CD4-positive, alpha-beta memory T cell (primary cell): ENCODE results near the gene MTMR11. TPM values are rescaled to one million over a fixed set of nuclear protein-coding genes. Genes with fewer than 3 reads are reported as not detected.

ENCODE experiments used
- CTCF ChIA-PET: fragments of 350-600 bp; sonication (Branson Sonifier 250); formaldehyde crosslinking; loops from one replicate; lab custom pipeline; 2021; ENCODE audit warnings: inconsistent platforms; ENCODE audit not compliant: partially characterized antibody; lab: Charles Lee
- POLR2A ChIA-PET: fragments of 350-600 bp; sonication (Branson Sonifier 250); formaldehyde crosslinking; loops from one replicate; lab custom pipeline; 2021; ENCODE audit not compliant: partially characterized antibody; lab: Charles Lee
- DNase-seq, 5 donors: peaks; one replicate each; pipeline versions ENCODE4 v3.0.0 to v3.0.0-alpha.2; 2020 to 2022; ENCODE audit warnings: mixed read lengths in 1 of 5
- H3K27ac ChIP-seq: one replicate; pipeline ENCODE4 v1.7.0; 2013; ENCODE audit warnings: low read depth, low read length
- H3K27me3 ChIP-seq: 2 replicates; pipeline ENCODE4 v1.7.0; 2013; ENCODE audit warnings: mild to moderate bottlenecking, low read length, moderate library complexity; ENCODE audit not compliant: insufficient read depth
- H3K36me3 ChIP-seq: 2 replicates; pipeline ENCODE4 v1.7.0; 2013; ENCODE audit warnings: mild to moderate bottlenecking, low read length, moderate library complexity; ENCODE audit not compliant: insufficient read depth
- H3K4me1 ChIP-seq: 2 replicates; pipeline ENCODE4 v1.7.0; 2013; ENCODE audit warnings: mild to moderate bottlenecking, low read length, moderate library complexity; ENCODE audit not compliant: insufficient read depth
- H3K4me3 ChIP-seq, 2 donors: one replicate each; pipeline ENCODE4 v1.7.0; 2013; ENCODE audit warnings: low read length in 2 of 2, mild to moderate bottlenecking in 1 of 2
- H3K9me3 ChIP-seq, 2 donors: one replicate each; pipeline ENCODE4 v1.7.0; 2013; ENCODE audit warnings: low read length in 2 of 2, control low read depth in 1 of 2; ENCODE audit not compliant: control insufficient read depth in 1 of 2
- H3K27ac Mint-ChIP-seq, 7 donors: one replicate each; pipeline ENCODE4 v1.8.0; 2020 to 2021; ENCODE audit warnings: mixed read lengths in 7 of 7, mild to moderate bottlenecking in 6 of 7, inconsistent platforms in 3 of 7, moderate library complexity in 3 of 7
- H3K27me3 Mint-ChIP-seq, 2 donors: one replicate each; pipeline ENCODE4 v1.8.0; 2020 to 2021; ENCODE audit warnings: mixed read lengths in 2 of 2
- H3K36me3 Mint-ChIP-seq, 2 donors: one replicate each; pipeline ENCODE4 v1.8.0; 2020 to 2021; ENCODE audit warnings: mixed read lengths in 2 of 2, inconsistent platforms in 1 of 2, mild to moderate bottlenecking in 1 of 2
- H3K4me1 Mint-ChIP-seq, 4 donors: one replicate each; pipeline ENCODE4 v1.8.0; 2020 to 2021; ENCODE audit warnings: mixed read lengths in 4 of 4, mild to moderate bottlenecking in 1 of 4
- H3K4me3 Mint-ChIP-seq, 8 donors: one replicate each; pipeline ENCODE4 v1.8.0; 2020 to 2021; ENCODE audit warnings: mixed read lengths in 8 of 8, mild to moderate bottlenecking in 7 of 8, moderate library complexity in 6 of 8, inconsistent platforms in 3 of 8
- H3K9me3 Mint-ChIP-seq, 8 donors: one replicate each; pipeline ENCODE4 v1.8.0; 2020 to 2021; ENCODE audit warnings: mixed read lengths in 8 of 8, mild to moderate bottlenecking in 5 of 8, inconsistent platforms in 3 of 8, moderate library complexity in 1 of 8
- intact Hi-C: fragments of 100-400 bp; cut with micrococcal nuclease; formaldehyde crosslinking; loops from one replicate; pipeline ENCODE4 v1.15.1; 2023
- polyA plus RNA-seq, 2 donors: library from polyadenylated mRNA; unstranded; fragments of 300-500 nt; fragmentation: Illumina TruSeq; gene quantifications; one replicate each; pipeline ENCODE4 v1.2.3, GENCODE V29; 2021
- total RNA-seq, 2 experiments: library from RNA; stranded (reverse); gene quantifications; one replicate each; pipeline ENCODE4 v1.2.3, GENCODE V29; 2021

MTMR11 gene
- total and polyA plus RNA-seq, 4 experiments from 2014 or later: 0.28 to 2.1 (median 1.3) TPM; not detected in 1

DNA sequence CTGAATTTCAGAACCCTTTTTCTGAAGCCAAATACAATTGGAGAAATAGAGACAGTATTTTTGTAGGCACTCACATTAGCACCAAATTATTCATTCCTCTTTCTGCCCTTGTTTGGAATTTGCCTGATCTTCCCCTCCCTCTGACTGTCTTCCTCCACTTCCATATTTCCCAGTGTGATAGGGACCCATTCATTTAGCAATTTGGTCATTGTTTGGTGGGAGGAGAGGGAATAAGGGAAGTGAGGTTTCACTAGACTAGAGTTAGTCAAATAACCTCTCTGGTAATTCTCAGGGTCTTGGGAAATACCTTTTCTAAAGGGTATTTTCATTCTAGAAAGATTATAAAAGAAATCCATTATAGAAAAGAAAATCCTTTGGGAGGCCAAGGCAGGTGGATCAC is 31.0 kb upstream of the MTMR11 start:
- Histone ChIP-seq H3K27me3 (no peaks in the 10 kb centered on the region), H3K9me3 (no peaks in the 10 kb centered on the region), H3K4me1 (peaks cover 6% of the 10 kb centered on the region), H3K4me3 (no peak overlapping the region), H3K27ac (no peak overlapping the region), H3K36me3 (peaks cover 18% of the 10 kb centered on the region)
- ChIA-PET CTCF (interaction anchor here (0.6 to 2.0 kb wide), 2 partner anchors 219 to 396 kb away, joined by 3 to 6 read pairs; no protein-coding TSS in a partner anchor), POLR2A (no interaction called here)
- no peak overlapping the region for H3K27ac Mint-ChIP-seq
- intact Hi-C loops: loop anchor here (5.0 kb wide), 1 partner anchor 45 kb away; the partner anchor contains the start of gene OTUD7B
- DNase-seq: no peak
- H3K4me3 Mint-ChIP-seq: no peak overlapping the region
- peaks cover 28 to 55% of the 10 kb centered on the region in 2 donors for H3K36me3 Mint-ChIP-seq
- no peaks in the 10 kb centered on the region for H3K27me3 Mint-ChIP-seq
- H3K4me1 Mint-ChIP-seq: peaks cover 4 to 9% (median 7%) of the 10 kb centered on the region in 4 donors
- H3K9me3 Mint-ChIP-seq: no peaks in the 10 kb centered on the region

DNA sequence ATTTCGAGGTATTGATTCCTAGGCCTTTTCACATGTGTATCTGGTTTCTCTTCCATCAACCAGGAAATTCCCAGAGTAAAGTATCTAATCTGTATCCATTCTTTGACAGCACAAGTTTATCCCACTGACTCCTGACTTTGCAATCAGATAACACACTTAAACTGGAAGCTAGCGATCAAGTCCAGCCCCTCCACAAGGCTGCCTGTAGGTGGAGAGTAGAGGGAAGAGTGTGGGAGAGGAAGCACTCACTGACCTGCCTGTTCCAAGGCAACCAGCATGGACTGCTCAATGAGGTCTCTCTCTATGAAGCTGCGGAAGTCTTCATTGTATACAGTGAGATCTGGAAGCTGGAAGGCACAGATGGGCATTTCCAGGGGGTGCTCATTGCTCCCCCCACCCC is 30.4 kb upstream of the MTMR11 start:
- Histone ChIP-seq H3K27ac (no peak overlapping the region), H3K9me3 (no peaks in the 10 kb centered on the region), H3K36me3 (peaks cover 18% of the 10 kb centered on the region), H3K4me1 (peaks cover 12% of the 10 kb centered on the region), H3K27me3 (no peaks in the 10 kb centered on the region), H3K4me3 (no peak overlapping the region)
- peak overlapping the region in 1 of 7 donors; percentile 53 for H3K27ac Mint-ChIP-seq
- DNase-seq: no peak
- peaks cover 24 to 49% of the 10 kb centered on the region in 2 donors for H3K36me3 Mint-ChIP-seq
- CTCF ChIA-PET: interaction anchor here (1.0 to 2.0 kb wide), 2 partner anchors 220 to 223 kb away, joined by 3 to 6 read pairs; no protein-coding TSS in a partner anchor
- H3K27me3 Mint-ChIP-seq: no peaks in the 10 kb centered on the region
- H3K4me1 Mint-ChIP-seq: peaks cover 7 to 14% (median 12%) of the 10 kb centered on the region in 4 donors
- POLR2A ChIA-PET: no interaction called here
- H3K9me3 Mint-ChIP-seq: no peaks in the 10 kb centered on the region
- H3K4me3 Mint-ChIP-seq: no peak overlapping the region
- intact Hi-C loops: loop anchor here (5.0 kb wide), 1 partner anchor 45 kb away; the partner anchor contains the start of gene OTUD7B

DNA sequence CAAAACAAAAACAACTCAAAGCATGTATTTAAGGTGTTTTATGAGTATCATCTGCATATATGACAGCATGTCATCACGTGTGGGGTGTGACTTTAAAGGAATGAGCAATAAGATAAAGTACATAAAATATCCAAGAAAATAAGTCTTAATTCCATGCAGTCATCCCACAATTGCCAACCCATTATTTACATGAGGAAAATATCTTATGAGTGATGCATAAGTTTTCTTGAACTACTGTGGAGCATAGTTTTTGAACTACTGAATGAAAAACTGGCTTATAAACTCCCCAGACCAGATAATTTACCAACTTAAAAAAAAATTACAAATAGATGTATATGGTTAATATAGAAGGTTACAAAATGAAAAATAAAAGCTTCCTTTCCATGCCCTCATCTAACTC is 29.7 kb upstream of the MTMR11 start:
- Mint-ChIP-seq H3K27me3 (no peaks in the 10 kb centered on the region), H3K36me3 (peaks cover 19 to 44% of the 10 kb centered on the region in 2 donors)
- POLR2A ChIA-PET: no interaction called here

DNA sequence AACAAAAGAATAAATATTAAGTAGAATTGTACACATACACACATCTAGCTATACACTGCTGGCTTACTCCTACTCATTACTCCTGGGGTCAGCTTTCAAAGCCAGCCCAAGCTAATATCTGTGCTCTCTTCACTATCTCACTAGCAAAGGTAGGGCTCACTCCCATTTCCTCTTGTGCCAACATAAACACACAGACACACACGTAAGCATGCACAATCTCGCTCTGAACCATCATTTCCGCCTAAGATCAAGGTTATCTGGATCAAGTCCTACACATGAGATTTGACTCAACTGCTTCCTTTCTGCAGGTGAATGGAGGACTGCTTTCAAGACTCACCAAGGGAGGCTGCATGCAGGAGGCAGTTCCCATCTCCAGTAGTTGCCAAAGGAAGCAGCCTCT is 28.8 kb upstream of the MTMR11 start:
- Histone ChIP-seq H3K27me3 (no peaks in the 10 kb centered on the region), H3K4me3 (no peak overlapping the region), H3K9me3 (no peaks in the 10 kb centered on the region), H3K36me3 (peaks cover 13% of the 10 kb centered on the region), H3K4me1 (peaks cover 16% of the 10 kb centered on the region), H3K27ac (no peak overlapping the region)
- POLR2A ChIA-PET: no interaction called here
- peak overlapping the region in 2 of 8 donors; percentile 7 to 20 for H3K4me3 Mint-ChIP-seq
- peak in 4 of 5 donors; percentile 8 to 21 (median 14) for DNase-seq
- no peaks in the 10 kb centered on the region for H3K27me3 Mint-ChIP-seq
- H3K36me3 Mint-ChIP-seq: peaks cover 14 to 35% of the 10 kb centered on the region in 2 donors
- no peaks in the 10 kb centered on the region for H3K9me3 Mint-ChIP-seq
- CTCF ChIA-PET: interaction anchor here (0.8 to 2.3 kb wide), 3 partner anchors 56 to 225 kb away, joined by 3 to 19 read pairs (median 4); no protein-coding TSS in a partner anchor
- peaks cover 10 to 23% (median 16%) of the 10 kb centered on the region in 4 donors for H3K4me1 Mint-ChIP-seq
- intact Hi-C loops: loop anchor here (5.0 kb wide), 1 partner anchor 47 kb away; the partner anchor contains the start of gene OTUD7B
- H3K27ac Mint-ChIP-seq: peak overlapping the region; percentile 6 to 90 (median 67)

More for the DNA sequence above, 29.7 kb upstream of the MTMR11 start:
- Mint-ChIP-seq H3K9me3 (no peaks in the 10 kb centered on the region), H3K27ac (peak overlapping the region in 3 of 7 donors; percentile 75 to 85 (median 84)), H3K4me3 (no peak overlapping the region), H3K4me1 (peaks cover 10 to 21% (median 16%) of the 10 kb centered on the region in 4 donors)
- Histone ChIP-seq H3K4me1 (peaks cover 16% of the 10 kb centered on the region), H3K4me3 (no peak overlapping the region), H3K9me3 (no peaks in the 10 kb centered on the region), H3K36me3 (peaks cover 18% of the 10 kb centered on the region), H3K27ac (no peak overlapping the region), H3K27me3 (no peaks in the 10 kb centered on the region)
- CTCF ChIA-PET: interaction anchor here (1.0 to 2.0 kb wide), 2 partner anchors 221 to 224 kb away, joined by 3 to 6 read pairs; no protein-coding TSS in a partner anchor
- intact Hi-C loops: loop anchor here (5.0 kb wide), 1 partner anchor 46 kb away; the partner anchor contains the start of gene OTUD7B
- DNase-seq: no peak

DNA sequence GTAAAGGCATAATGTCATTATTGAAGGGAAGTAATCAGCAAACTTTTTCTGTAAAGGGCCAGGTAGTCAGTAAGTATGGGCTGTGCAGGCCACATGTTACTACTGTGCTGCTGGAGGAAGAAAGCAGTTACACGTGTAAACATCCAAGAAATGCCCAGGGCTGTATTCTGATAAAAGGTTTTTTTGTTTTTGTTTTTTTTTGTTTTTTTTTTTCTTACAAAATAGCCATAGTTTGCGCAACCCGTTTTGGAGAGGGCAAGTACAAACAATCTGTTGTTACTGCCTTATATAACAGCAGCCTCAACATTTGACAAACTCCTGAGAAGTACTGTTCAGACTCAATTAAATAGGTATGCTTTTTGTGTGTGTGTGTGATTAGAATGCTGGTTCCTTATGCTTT is 26.7 kb upstream of the MTMR11 start:
- H3K4me3 ChIP-seq: no peak overlapping the region
- peaks cover 16% of the 10 kb centered on the region for H3K4me1 ChIP-seq
- H3K9me3 ChIP-seq: no peaks in the 10 kb centered on the region
- intact Hi-C loops: no loop called here
- H3K27ac ChIP-seq: no peak overlapping the region
- H3K9me3 Mint-ChIP-seq: no peaks in the 10 kb centered on the region
- H3K4me1 Mint-ChIP-seq: peaks cover 10 to 23% (median 16%) of the 10 kb centered on the region in 4 donors
- ChIA-PET CTCF (interaction anchor here (1.2 to 3.2 kb wide), 9 partner anchors 27 to 224 kb away, joined by 3 to 80 read pairs (median 4); no protein-coding TSS in a partner anchor), POLR2A (interaction anchor here (1.3 to 1.4 kb wide), 2 partner anchors 76 to 186 kb away, joined by 3 to 4 read pairs; partner anchors contain the start of gene PLEKHO1)
- H3K27me3 ChIP-seq: no peaks in the 10 kb centered on the region
- DNase-seq: no peak
- H3K27me3 Mint-ChIP-seq: no peaks in the 10 kb centered on the region
- peak overlapping the region in 2 of 7 donors; percentile 55 to 57 for H3K27ac Mint-ChIP-seq
- H3K36me3 ChIP-seq: peaks cover 18% of the 10 kb centered on the region
- H3K4me3 Mint-ChIP-seq: no peak overlapping the region
- peaks cover 23 to 40% of the 10 kb centered on the region in 2 donors for H3K36me3 Mint-ChIP-seq

DNA sequence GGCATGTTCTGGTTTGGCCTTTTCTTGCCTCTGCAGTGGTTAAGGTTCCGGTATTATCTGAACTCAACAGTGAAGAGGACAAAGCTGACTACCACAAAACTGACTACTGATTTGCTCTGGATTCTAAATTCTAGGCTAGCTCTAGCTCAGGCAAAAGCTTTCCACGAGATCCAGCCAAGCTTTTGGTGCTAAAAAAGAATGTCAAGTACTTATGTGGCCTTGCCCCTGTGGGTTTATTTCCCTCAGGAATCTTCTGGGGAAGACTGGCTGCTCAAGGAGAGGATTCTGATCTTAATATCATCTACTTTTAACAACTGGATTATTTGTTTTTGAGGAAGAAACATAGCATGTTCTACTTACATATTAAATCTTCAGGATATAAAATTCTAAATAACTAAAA is 26.1 kb upstream of the MTMR11 start:
- no peaks in the 10 kb centered on the region for H3K9me3 Mint-ChIP-seq
- no peak overlapping the region for H3K4me3 Mint-ChIP-seq
- Histone ChIP-seq H3K27me3 (no peaks in the 10 kb centered on the region), H3K9me3 (no peaks in the 10 kb centered on the region), H3K4me3 (no peak overlapping the region), H3K4me1 (peaks cover 16% of the 10 kb centered on the region), H3K36me3 (peaks cover 18% of the 10 kb centered on the region), H3K27ac (no peak overlapping the region)
- peaks cover 26 to 40% of the 10 kb centered on the region in 2 donors for H3K36me3 Mint-ChIP-seq
- no peaks in the 10 kb centered on the region for H3K27me3 Mint-ChIP-seq
- peak overlapping the region in 5 of 7 donors; percentile 11 to 65 (median 57) for H3K27ac Mint-ChIP-seq
- peaks cover 10 to 23% (median 16%) of the 10 kb centered on the region in 4 donors for H3K4me1 Mint-ChIP-seq
- DNase-seq: no peak
- CTCF ChIA-PET: interaction anchor here (0.7 to 3.2 kb wide), 31 partner anchors 9 to 248 kb away, joined by 3 to 80 read pairs (median 4); partner anchors contain the start of genes SF3B4 and VPS45
- intact Hi-C loops: loop anchor here (1.0 kb wide), 4 partner anchors 88 to 225 kb away; partner anchors contain the start of gene VPS45
- POLR2A ChIA-PET: interaction anchor here (0.8 to 2.1 kb wide), 7 partner anchors 20 to 225 kb away, joined by 3 to 18 read pairs (median 3); partner anchors contain the start of gene PLEKHO1
